Keratinocyte (primary cell): Measurements from ENCODE around the gene CCNYL1. TPM values are rescaled to one million over a fixed set of nuclear protein-coding genes. Genes with fewer than 3 reads are reported as not detected.

Experiments used
- DNase-seq: peaks from one replicate; pipeline ENCODE4 v3.0.0-alpha.2; 2011; ENCODE audit warnings: low read depth, missing footprints, low spot score
- FAIRE-seq: peaks from 2 replicates; lab custom pipeline; 2011; peaks lifted over from hg19 to GRCh38; lab: Jason Lieb, UNC
- H2AFZ ChIP-seq: 2 replicates; pipeline ENCODE4 v1.6.0; 2012; ENCODE audit warnings: low read length, control low read depth, inconsistent platforms; ENCODE audit not compliant: control insufficient read depth
- H3K27ac ChIP-seq: 2 replicates; pipeline ENCODE4 v1.5.1; 2011; ENCODE audit warnings: low read length; ENCODE audit not compliant: control insufficient read depth, insufficient read depth
- H3K27me3 ChIP-seq: 3 replicates; pipeline ENCODE4 v1.6.0; 2011; ENCODE audit warnings: low read length; ENCODE audit not compliant: control insufficient read depth, insufficient read depth; ENCODE audit errors: extremely low read depth
- H3K36me3 ChIP-seq, 2 experiments: 2 replicates in 1 of 2; 3 replicates in 1 of 2; pipeline ENCODE4 v1.5.1; 2011; ENCODE audit warnings: low read length in 2 of 2, mild to moderate bottlenecking in 1 of 2; ENCODE audit not compliant: control insufficient read depth in 2 of 2, insufficient read depth in 2 of 2; ENCODE audit errors: extremely low read depth in 1 of 2
- H3K4me1 ChIP-seq: 3 replicates; pipeline ENCODE4 v1.5.1; 2011; ENCODE audit warnings: low read length; ENCODE audit not compliant: control insufficient read depth, insufficient read depth; ENCODE audit errors: extremely low read depth
- H3K4me2 ChIP-seq: 3 replicates; pipeline ENCODE4 v1.6.0; 2011; ENCODE audit warnings: low read depth, low read length; ENCODE audit not compliant: control insufficient read depth, insufficient read depth; ENCODE audit errors: extremely low read depth
- H3K4me3 ChIP-seq, 3 experiments: fragments of 200-600 bp in 1 of 3; sonication (generic) in 1 of 3; 2 replicates in 2 of 3; 3 replicates in 1 of 3; pipeline ENCODE4 v1.5.1; 2011 to 2016; ENCODE audit warnings: low read length in 3 of 3, mild to moderate bottlenecking in 3 of 3, control low read depth in 2 of 3, inconsistent platforms in 1 of 3, low read depth in 1 of 3, mixed read lengths in 1 of 3, mixed run types in 1 of 3, moderate library complexity in 1 of 3; ENCODE audit not compliant: control insufficient read depth in 2 of 3, insufficient read depth in 2 of 3; ENCODE audit errors: extremely low read depth in 1 of 3
- H3K79me2 ChIP-seq: 2 replicates; pipeline ENCODE4 v1.6.0; 2012; ENCODE audit warnings: low read length; ENCODE audit not compliant: control insufficient read depth, insufficient read depth
- H3K9ac ChIP-seq: 3 replicates; pipeline ENCODE4 v1.6.0; 2011; ENCODE audit warnings: low read length; ENCODE audit not compliant: control insufficient read depth, insufficient read depth; ENCODE audit errors: extremely low read depth
- H3K9me1 ChIP-seq: 3 replicates; pipeline ENCODE4 v1.6.0; 2011; ENCODE audit warnings: low read length; ENCODE audit not compliant: control insufficient read depth, insufficient read depth; ENCODE audit errors: extremely low read depth
- H3K9me3 ChIP-seq: 2 replicates; pipeline ENCODE4 v1.5.1; 2012; ENCODE audit warnings: low read depth, low read length; ENCODE audit not compliant: control insufficient read depth
- H4K20me1 ChIP-seq: 3 replicates; pipeline ENCODE4 v1.6.0; 2011; ENCODE audit warnings: low read length; ENCODE audit not compliant: control insufficient read depth, insufficient read depth; ENCODE audit errors: extremely low read depth
- CTCF ChIP-seq, 3 experiments: IDR thresholded peaks in 1 of 3; conservative IDR thresholded peaks in 1 of 3; optimal IDR thresholded peaks in 1 of 3; 2 replicates in 2 of 3; 3 replicates in 1 of 3; pipeline versions ENCODE3 to v1.5.1; 2011; ENCODE audit warnings: low read length in 3 of 3, mild to moderate bottlenecking in 3 of 3, moderate library complexity in 2 of 3, control low read depth in 1 of 3, inconsistent platforms in 1 of 3; ENCODE audit not compliant: insufficient read depth in 2 of 3; ENCODE audit errors: extremely low read depth in 1 of 3
- EZH2 ChIP-seq: IDR thresholded peaks from one replicate; pipeline ENCODE4 v1.6.1; 2012; ENCODE audit warnings: inconsistent platforms, mild to moderate bottlenecking, low read length, moderate library complexity
- dilution Hi-C: fragments of 300-500 bp; cut with MboI; formaldehyde crosslinking; loops from one replicate; pipeline ENCODE4 v1.7.0; 2020; ENCODE audit warnings: low sequenced_read_pairs; ENCODE audit not compliant: extremely low pct_ligation_motif_present
- polyA plus RNA-seq, 5 experiments: library from polyadenylated mRNA; depleted of rRNA in 3 of 5; stranded (reverse) in 3 of 5; stranded (forward) in 1 of 5; unstranded in 1 of 5; fragments of >200 nt; gene quantifications; 1 replicate in 1 of 5; 2 replicates in 3 of 5; 3 replicates in 1 of 5; pipeline versions ENCODE4 v1.2.1 to v1.2.3, GENCODE V29; 2011 to 2012; ENCODE audit warnings: missing spikeins in 2 of 5, low read depth in 1 of 5, low replicate concordance in 1 of 5

Gene CCNYL1
- polyA plus RNA-seq, 1 donor (not counting 4 experiments of a cell fraction or from before 2014, with no cell fraction given): 29.9 TPM

- Histone ChIP-seq H3K9me1 (no peaks in the 10 kb centered on the region), H3K4me3 (no peak overlapping the region), H3K4me2 (no peak overlapping the region), H4K20me1 (no peaks in the 10 kb centered on the region), H3K9me3 (no peaks in the 10 kb centered on the region), H3K36me3 (peaks cover 8 to 13% of the 10 kb centered on the region in 2 experiments), H3K9ac (no peak overlapping the region), H3K27ac (no peak overlapping the region), H3K27me3 (no peaks in the 10 kb centered on the region), H2AFZ (no peak overlapping the region), H3K79me2 (no peaks in the 10 kb centered on the region), H3K4me1 (no peaks in the 10 kb centered on the region)
- TF ChIP-seq CTCF (optimal IDR thresholded peaks at IDR 0.05 in 1 of 3, IDR thresholded peaks at IDR 0.05 in 1 of 3, conservative IDR thresholded peaks at IDR 0.05 in 1 of 3; ENCODE audit: extremely low read depth in 1 of 3, insufficient read depth in 2 of 3, low read length in 3 of 3) (no peak), EZH2 (no peak)
- FAIRE-seq (no peak), DNase-seq (no peak)
- dilution Hi-C loops: loop anchor here (25.0 kb wide), 1 partner anchor 308 kb away; no protein-coding TSS in a partner anchor
Observed at GRCh38 chr2:207754498-207755383, 43.3 kb downstream of the CCNYL1 start.

- Histone ChIP-seq H3K4me1 (no peaks in the 10 kb centered on the region), H3K9me1 (no peaks in the 10 kb centered on the region), H3K36me3 (peaks cover 0 to 4% of the 10 kb centered on the region in 2 experiments), H3K9me3 (no peaks in the 10 kb centered on the region), H4K20me1 (no peaks in the 10 kb centered on the region), H2AFZ (no peak overlapping the region), H3K4me3 (no peak overlapping the region), H3K79me2 (no peaks in the 10 kb centered on the region), H3K27ac (no peak overlapping the region), H3K27me3 (no peaks in the 10 kb centered on the region), H3K9ac (no peak overlapping the region), H3K4me2 (no peak overlapping the region)
- DNase-seq (no peak), FAIRE-seq (no peak)
- TF ChIP-seq CTCF (optimal IDR thresholded peaks at IDR 0.05 in 1 of 3, IDR thresholded peaks at IDR 0.05 in 1 of 3, conservative IDR thresholded peaks at IDR 0.05 in 1 of 3; ENCODE audit: extremely low read depth in 1 of 3, insufficient read depth in 2 of 3, low read length in 3 of 3) (no peak), EZH2 (no peak)
- dilution Hi-C loops: loop anchor here (25.0 kb wide), 1 partner anchor 304 kb away; no protein-coding TSS in a partner anchor
Observed at GRCh38 chr2:207758025-207758424, 46.6 kb downstream of the CCNYL1 start.
